Measurements from ENCODE around the gene BCL6B.
"Not testable (repeated sequence)": the region's sequence is repeated elsewhere in the genome, so short reads cannot be mapped to it uniquely, and the experiment has no call there.

Gene BCL6B

DNA sequence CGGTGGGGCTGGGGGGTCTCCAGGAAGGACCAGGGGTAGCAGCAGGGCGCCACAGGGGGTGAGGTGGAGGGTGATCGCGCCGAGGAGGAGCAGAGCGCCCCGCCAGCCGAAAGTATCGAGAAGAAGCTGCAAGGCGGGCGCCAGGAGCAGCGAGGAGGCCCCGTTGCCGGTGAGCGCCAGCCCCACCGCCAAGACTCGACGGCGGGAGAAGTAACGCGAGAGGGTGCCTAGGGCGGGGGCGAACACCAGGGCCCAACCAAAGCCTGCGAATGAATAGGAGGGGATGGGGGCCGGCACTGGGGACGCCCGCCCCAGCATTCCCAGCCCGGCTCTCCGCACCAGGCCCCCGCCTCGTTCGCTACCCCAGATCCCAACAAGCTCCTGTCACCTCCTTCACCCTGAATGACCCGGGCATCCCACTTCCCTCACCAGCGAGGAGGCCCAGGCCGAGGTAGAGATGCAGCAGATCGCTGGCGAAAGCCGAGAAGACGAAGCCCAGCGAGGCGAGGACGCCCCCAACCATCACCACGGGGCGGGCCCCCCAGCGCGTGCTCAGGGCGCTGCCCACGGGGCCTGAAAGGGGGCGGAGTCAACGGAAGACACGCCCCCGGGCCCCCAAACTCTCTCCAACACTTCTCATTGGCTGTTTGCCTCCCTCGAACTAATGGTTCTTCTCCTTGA, 19.8 kb downstream of the BCL6B start:
- in situ Hi-C loops (cut with HindIII; ENCODE audit: low pct_unique_long_range_greater_than_20kb, low sequenced_read_pairs), result no loop called here
- no peak for TF ChIP-seq JUND (IDR thresholded peaks at IDR 0.05; ENCODE audit: low read depth)
- DNase-seq (ENCODE audit: low read depth in 1 of 2, low spot score in 1 of 2), result no peak

DNA sequence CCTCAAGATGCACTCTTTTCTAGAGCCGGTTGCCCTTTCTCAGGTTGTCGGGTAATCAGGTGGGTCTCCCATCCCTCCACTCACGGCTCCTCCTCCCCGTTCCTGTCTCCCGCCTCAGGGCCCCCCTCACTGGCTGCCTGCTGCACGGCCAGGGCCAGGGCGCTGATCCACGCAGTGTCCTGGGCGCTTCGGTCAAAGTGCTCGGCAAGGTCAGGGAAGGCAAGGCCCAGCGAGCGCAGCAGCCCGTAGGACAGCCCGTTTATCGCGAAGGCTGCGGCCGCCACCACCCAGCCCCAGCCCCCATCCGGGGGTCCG, 20.3 kb downstream of the BCL6B start:
- TF ChIP-seq JUND (IDR thresholded peaks at IDR 0.05; ENCODE audit: low read depth), result no peak
- in situ Hi-C loops (cut with HindIII; ENCODE audit: low pct_unique_long_range_greater_than_20kb, low sequenced_read_pairs), result no loop called here
- no peak for DNase-seq (ENCODE audit: low read depth in 1 of 2, low spot score in 1 of 2)

DNA sequence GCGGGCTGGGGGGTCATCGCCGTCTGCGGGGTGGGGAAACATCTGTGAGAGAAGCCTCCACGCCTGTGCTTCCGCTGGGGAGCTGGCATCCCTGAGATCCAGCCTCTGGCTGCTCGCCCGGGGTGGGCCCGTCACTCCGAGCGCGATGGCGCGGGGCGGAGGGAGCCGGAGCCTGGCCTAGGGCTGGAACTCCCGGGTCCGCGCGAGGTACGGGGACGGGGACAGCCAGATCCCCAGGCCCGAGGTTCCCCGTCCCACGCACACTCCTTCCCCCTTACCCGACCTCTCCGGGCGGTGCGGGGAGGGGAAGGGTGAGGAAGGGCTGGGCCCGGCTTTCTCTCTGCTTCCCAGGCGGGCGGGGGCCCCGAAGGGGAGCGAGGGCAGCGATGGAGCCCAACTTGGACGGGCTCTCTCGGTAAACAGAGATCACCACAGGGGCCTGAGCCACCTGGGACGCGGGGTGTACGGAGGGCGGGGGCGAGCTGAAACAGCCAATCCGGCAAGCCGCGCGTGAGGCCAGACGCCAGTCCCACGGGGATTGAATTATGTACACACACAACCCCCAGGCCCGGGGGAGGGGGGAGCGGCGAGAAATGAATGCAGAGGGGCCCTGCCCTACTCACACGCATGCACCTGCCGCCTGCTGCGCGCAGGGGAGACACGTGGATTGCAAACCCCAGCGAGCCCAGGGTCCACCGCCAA, 20.8 kb downstream of the BCL6B start, which contains the start of gene SLC16A11:
Gene SLC16A11 (minus strand): TSS at position 596 of the 702 bp plus-strand sequence. CDS start 579 bp downstream, at position 17.
- no peak for DNase-seq (ENCODE audit: low read depth in 1 of 2, low spot score in 1 of 2)
- no peak for TF ChIP-seq JUND (IDR thresholded peaks at IDR 0.05; ENCODE audit: low read depth)
- in situ Hi-C loops (cut with HindIII; ENCODE audit: low pct_unique_long_range_greater_than_20kb, low sequenced_read_pairs), result no loop called here

DNA sequence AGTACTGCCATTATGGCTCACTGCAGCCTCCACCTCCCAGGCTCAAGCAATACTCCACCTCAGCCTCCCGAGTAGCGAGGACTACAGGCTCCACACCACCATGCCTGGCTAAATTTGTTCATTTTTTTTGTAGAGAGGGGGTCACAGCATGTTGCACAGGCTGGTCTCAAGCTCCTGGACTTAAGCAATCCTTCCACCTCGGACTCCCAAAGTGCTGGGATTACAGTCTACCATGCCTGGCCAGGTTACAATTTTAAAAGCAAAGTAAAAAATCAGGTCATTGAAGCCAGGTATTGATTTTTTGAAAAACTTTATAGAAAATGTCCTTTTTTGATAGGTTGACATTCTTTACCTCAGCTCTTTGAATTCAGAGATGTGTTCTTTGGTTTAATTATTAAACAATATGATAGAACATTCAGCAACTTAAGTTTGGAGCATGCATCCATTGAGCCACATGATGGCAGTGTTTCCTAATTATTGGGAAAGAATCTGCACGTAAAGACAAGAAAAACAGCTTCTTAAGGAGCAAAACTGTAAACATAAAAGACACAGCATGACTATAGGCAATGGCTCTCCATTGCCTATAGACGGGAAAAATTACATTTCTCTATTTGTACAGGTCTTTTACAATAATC, 22.8 kb downstream of the BCL6B start:
- TF ChIP-seq JUND (IDR thresholded peaks at IDR 0.05; ENCODE audit: low read depth), result no peak
- in situ Hi-C loops (cut with HindIII; ENCODE audit: low pct_unique_long_range_greater_than_20kb, low sequenced_read_pairs), result no loop called here
- DNase-seq (ENCODE audit: low read depth in 1 of 2, low spot score in 1 of 2), result peak; percentile 48 to 80

DNA sequence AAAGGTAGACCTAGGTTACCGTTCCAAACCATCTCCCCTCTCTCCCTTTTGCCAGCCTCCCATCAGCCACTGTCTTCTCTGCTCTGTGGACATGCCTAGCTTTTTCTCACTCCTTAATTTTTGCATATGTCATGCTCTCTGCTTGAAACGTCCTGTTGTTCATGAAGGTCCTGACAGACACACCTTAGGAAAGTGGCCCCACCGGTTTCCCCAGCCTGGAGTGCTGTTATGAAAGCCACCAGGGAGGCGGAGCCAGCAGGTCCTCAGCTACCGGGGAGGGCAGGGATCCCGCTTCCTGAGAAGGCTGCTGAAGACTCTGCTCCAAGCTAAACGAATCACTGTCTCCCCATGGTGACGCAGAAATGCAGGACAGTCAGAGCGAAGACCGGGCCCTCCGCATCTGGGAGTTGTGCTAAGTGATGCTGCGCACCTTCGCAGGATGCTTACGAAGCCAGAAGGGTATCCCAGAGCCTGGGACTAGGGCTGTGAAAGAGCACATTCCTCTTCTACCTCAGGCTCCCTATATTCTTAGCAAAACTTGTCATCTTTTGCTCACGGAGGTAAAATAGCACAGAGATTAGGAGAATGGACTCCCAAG, 23.4 kb downstream of the BCL6B start:
- TF ChIP-seq JUND (IDR thresholded peaks at IDR 0.05; ENCODE audit: low read depth), result no peak
- in situ Hi-C loops (cut with HindIII; ENCODE audit: low pct_unique_long_range_greater_than_20kb, low sequenced_read_pairs), result no loop called here
- DNase-seq (ENCODE audit: low read depth in 1 of 2, low spot score in 1 of 2), result peak; percentile 51 to 91

- DNase-seq (ENCODE audit: low read depth in 1 of 2, low spot score in 1 of 2); in situ Hi-C loops (cut with HindIII; ENCODE audit: low pct_unique_long_range_greater_than_20kb, low sequenced_read_pairs): not testable (repeated sequence)
Observed at GRCh38 chr17:7046725-7047397, 24.0 kb downstream of the BCL6B start.

DNA sequence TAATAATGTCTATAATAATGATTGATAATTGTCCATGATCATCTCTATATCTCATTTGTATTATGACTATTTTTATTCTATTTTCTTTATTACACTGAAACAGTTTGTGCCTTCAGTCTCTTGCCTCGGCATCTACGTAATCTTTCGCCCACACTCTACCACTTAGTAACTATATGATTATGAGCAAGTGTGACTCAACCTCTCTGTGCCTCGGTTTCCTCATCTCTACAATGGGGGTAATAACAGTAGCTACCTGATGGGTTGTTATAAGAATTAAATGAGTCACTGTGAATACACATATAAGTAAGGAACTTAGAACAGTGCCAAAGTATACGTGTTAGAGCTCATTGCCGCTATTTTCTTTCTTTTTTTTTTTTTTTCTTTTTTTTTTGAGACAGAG, 24.7 kb downstream of the BCL6B start:
- in situ Hi-C loops (cut with HindIII; ENCODE audit: low pct_unique_long_range_greater_than_20kb, low sequenced_read_pairs), result no loop called here
- no peak for TF ChIP-seq JUND (IDR thresholded peaks at IDR 0.05; ENCODE audit: low read depth)
- DNase-seq (ENCODE audit: low read depth in 1 of 2, low spot score in 1 of 2), result no peak

GRCh38 chr17:7048968-7049367, 26.1 kb downstream of the BCL6B start:
- in situ Hi-C loops (cut with HindIII; ENCODE audit: low pct_unique_long_range_greater_than_20kb, low sequenced_read_pairs), result no loop called here

GRCh38 chr17:7050583-7050982, 27.7 kb downstream of the BCL6B start:
- in situ Hi-C loops (cut with HindIII; ENCODE audit: low pct_unique_long_range_greater_than_20kb, low sequenced_read_pairs), result not testable (repeated sequence)

More at GRCh38 chr17:7048968-7049367, 26.1 kb downstream of the BCL6B start:
- no peak for TF ChIP-seq JUND (IDR thresholded peaks at IDR 0.05; ENCODE audit: low read depth)
- no peak for DNase-seq (ENCODE audit: low read depth in 1 of 2, low spot score in 1 of 2)

GRCh38 chr17:7056386-7056785, 33.5 kb downstream of the BCL6B start:
- in situ Hi-C loops (cut with HindIII; ENCODE audit: low pct_unique_long_range_greater_than_20kb, low sequenced_read_pairs), result no loop called here
- no peak for DNase-seq (ENCODE audit: low read depth in 1 of 2, low spot score in 1 of 2)
- no peak for TF ChIP-seq JUND (IDR thresholded peaks at IDR 0.05; ENCODE audit: low read depth)

More at GRCh38 chr17:7050583-7050982, 27.7 kb downstream of the BCL6B start:
- not testable (repeated sequence) for DNase-seq (ENCODE audit: low read depth in 1 of 2, low spot score in 1 of 2)

GRCh38 chr17:7058831-7059447, 36.1 kb downstream of the BCL6B start:
- in situ Hi-C loops (cut with HindIII; ENCODE audit: low pct_unique_long_range_greater_than_20kb, low sequenced_read_pairs), result no loop called here
- no peak for DNase-seq (ENCODE audit: low read depth in 1 of 2, low spot score in 1 of 2)
- TF ChIP-seq JUND (IDR thresholded peaks at IDR 0.05; ENCODE audit: low read depth), result no peak

All from T47D (cell line).